Uterus (tissue), 2 donors: ENCODE measurements around the gene AATF.

Experiments
- POLR2A ChIP-seq, 2 donors: fragments of 450-650 bp; IDR thresholded peaks; one replicate each; pipeline ENCODE4 v1.6.1; 2016; ENCODE audit warnings: antibody characterized with exemption in 2 of 2, mild to moderate bottlenecking in 1 of 2, moderate library complexity in 1 of 2
- TF ChIP-seq, protein P1 (sequence below), 4 experiments: fragments of 200-600 bp in 2 of 4; fragments of 450-650 bp in 2 of 4; sonication (generic) in 2 of 4; IDR thresholded peaks; one replicate each; pipeline ENCODE4 v1.5.1; 2016 to 2019; ENCODE audit warnings: antibody characterized with exemption in 4 of 4, mild to moderate bottlenecking in 2 of 4, moderate library complexity in 1 of 4

GRCh38 chr17:36945140-36945539, 3.6 kb upstream of the AATF start:
- no peak for TF ChIP-seq POLR2A (IDR thresholded peaks at IDR 0.05)
- TF ChIP-seq, protein P1, sequence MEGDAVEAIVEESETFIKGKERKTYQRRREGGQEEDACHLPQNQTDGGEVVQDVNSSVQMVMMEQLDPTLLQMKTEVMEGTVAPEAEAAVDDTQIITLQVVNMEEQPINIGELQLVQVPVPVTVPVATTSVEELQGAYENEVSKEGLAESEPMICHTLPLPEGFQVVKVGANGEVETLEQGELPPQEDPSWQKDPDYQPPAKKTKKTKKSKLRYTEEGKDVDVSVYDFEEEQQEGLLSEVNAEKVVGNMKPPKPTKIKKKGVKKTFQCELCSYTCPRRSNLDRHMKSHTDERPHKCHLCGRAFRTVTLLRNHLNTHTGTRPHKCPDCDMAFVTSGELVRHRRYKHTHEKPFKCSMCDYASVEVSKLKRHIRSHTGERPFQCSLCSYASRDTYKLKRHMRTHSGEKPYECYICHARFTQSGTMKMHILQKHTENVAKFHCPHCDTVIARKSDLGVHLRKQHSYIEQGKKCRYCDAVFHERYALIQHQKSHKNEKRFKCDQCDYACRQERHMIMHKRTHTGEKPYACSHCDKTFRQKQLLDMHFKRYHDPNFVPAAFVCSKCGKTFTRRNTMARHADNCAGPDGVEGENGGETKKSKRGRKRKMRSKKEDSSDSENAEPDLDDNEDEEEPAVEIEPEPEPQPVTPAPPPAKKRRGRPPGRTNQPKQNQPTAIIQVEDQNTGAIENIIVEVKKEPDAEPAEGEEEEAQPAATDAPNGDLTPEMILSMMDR (IDR thresholded peaks at IDR 0.05) = no peak
